ENCODE measurements around the gene OR10A5. TPM values are rescaled to one million over a fixed set of nuclear protein-coding genes. Genes with fewer than 3 reads are reported as not detected.

OR10A5 gene
- total and polyA plus RNA-seq, 7 donors = not detected

- WGBS, 2 donors = 53 to 76% methylated on average over 1 of the region's 1 CpG
- intact Hi-C loops (cut with DNase I) = no loop called here
- H3K9me3 ChIP-seq = no peaks in the 10 kb centered on the region
- H3K27ac ChIP-seq = no peak overlapping the region
- no peaks in the 10 kb centered on the region for H3K4me1 ChIP-seq
- H3K36me3 ChIP-seq = no peaks in the 10 kb centered on the region
- TF ChIP-seq POLR2AphosphoS5 (IDR thresholded peaks at IDR 0.05) (no peak), EP300 (IDR thresholded peaks at IDR 0.05) (no peak), POLR2A (IDR thresholded peaks at IDR 0.05) (no peak), CTCF (IDR thresholded peaks at IDR 0.05) (no peak)
- H3K27me3 ChIP-seq = no peaks in the 10 kb centered on the region
- no peak overlapping the region for H3K4me3 ChIP-seq
- no peak for DNase-seq
Observed at GRCh38 chr11:6817694-6818093, 27.8 kb upstream of the OR10A5 start.

- 90 to 92% methylated on average over 5 of the region's 5 CpGs for WGBS, 2 donors
- Histone ChIP-seq H3K27ac (no peak overlapping the region), H3K36me3 (no peaks in the 10 kb centered on the region), H3K4me1 (no peaks in the 10 kb centered on the region), H3K9me3 (no peaks in the 10 kb centered on the region), H3K27me3 (no peaks in the 10 kb centered on the region), H3K4me3 (no peak overlapping the region)
- no peak for DNase-seq
- intact Hi-C loops (cut with DNase I) = no loop called here
- TF ChIP-seq EP300 (IDR thresholded peaks at IDR 0.05) (no peak), CTCF (IDR thresholded peaks at IDR 0.05) (no peak), POLR2AphosphoS5 (IDR thresholded peaks at IDR 0.05) (no peak), POLR2A (IDR thresholded peaks at IDR 0.05) (no peak)
Observed at GRCh38 chr11:6818967-6819366, 26.5 kb upstream of the OR10A5 start.

GRCh38 chr11:6824136-6824823 is 21.2 kb upstream of the OR10A5 start:
- no peak overlapping the region for H3K27ac ChIP-seq
- 77 to 80% methylated on average over 5 of the region's 5 CpGs for WGBS, 2 donors
- H3K9me3 ChIP-seq = no peaks in the 10 kb centered on the region
- no peaks in the 10 kb centered on the region for H3K4me1 ChIP-seq
- intact Hi-C loops (cut with DNase I) = no loop called here
- no peak for DNase-seq
- no peak overlapping the region for H3K4me3 ChIP-seq
- H3K27me3 ChIP-seq = no peaks in the 10 kb centered on the region
- H3K36me3 ChIP-seq = no peaks in the 10 kb centered on the region
- TF ChIP-seq CTCF (IDR thresholded peaks at IDR 0.05) = no peak

GRCh38 chr11:6825231-6825744 is 20.2 kb upstream of the OR10A5 start:
- WGBS, 2 donors = 70 to 84% methylated on average over 7 of the region's 7 CpGs
- intact Hi-C loops (cut with DNase I) = no loop called here
- no peak for DNase-seq

More at GRCh38 chr11:6825231-6825744, 20.2 kb upstream of the OR10A5 start:
- TF ChIP-seq EP300 (IDR thresholded peaks at IDR 0.05) = no peak
- no peak for TF ChIP-seq CTCF (IDR thresholded peaks at IDR 0.05)
- no peak for TF ChIP-seq POLR2A (IDR thresholded peaks at IDR 0.05)
- TF ChIP-seq POLR2AphosphoS5 (IDR thresholded peaks at IDR 0.05) = no peak
- Histone ChIP-seq H3K27ac (no peak overlapping the region), H3K4me1 (no peaks in the 10 kb centered on the region), H3K36me3 (no peaks in the 10 kb centered on the region), H3K27me3 (no peaks in the 10 kb centered on the region), H3K4me3 (no peak overlapping the region), H3K9me3 (no peaks in the 10 kb centered on the region)

Data from sigmoid colon (tissue), 7 donors.